Kasumi-1 (cell line): ENCODE measurements around the gene HPCA.
A peak's percentile ranks its signal among the peaks of the same experiment; 100 is the strongest.

Experiments used
- DNase-seq, 2 experiments: peaks; one replicate each; lab custom pipeline; 2025; lab: John Stamatoyannopoulos, UW

Gene HPCA

DNA sequence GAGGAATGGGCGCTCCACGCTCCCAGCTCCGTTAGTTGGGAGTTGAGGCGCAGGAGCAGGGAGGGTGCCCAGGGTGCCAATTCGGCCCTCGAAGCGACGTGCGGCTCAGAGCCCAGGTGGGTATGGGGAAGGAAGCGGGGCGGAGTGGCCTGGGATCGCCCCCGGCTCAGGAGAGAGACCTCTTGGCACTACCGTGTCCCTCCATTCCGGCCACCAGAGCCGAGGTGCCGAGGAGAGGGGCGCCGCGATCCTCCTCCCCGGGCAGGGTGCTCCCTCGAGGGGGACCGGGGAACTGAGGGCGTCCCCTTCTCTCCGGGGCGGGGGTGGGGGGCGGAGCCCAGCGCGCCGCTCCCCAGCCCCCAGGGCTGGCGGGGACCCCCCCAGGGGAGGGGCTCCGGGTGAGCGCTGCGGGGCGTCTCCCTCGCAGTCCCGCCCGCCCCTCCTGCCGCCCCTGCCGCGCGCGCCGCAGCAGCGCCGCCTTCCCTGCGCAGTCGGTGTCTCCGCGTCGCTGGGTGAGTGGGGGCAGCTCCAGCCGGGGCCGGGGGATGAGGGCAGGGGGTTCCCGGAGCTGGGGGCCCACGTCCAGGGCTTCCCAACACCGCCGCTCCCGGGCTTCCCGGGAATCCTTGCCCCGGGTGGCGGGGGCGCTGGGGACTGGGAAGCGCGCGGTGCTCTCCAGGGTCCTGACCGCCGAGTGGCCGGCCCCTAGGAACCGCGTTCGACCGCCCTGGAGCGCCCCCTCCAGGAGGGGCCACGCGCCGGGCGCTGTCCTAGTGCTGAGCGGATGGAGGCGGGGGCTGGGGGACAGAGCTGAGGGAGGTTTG, at the start of gene HPCA:
Gene HPCA, plus strand, starts transcription at position 488 of the 824 bp plus-strand sequence. CDS start 2,408 bp downstream, outside the sequence.
- peak; percentile 54 to 59 for DNase-seq

DNA sequence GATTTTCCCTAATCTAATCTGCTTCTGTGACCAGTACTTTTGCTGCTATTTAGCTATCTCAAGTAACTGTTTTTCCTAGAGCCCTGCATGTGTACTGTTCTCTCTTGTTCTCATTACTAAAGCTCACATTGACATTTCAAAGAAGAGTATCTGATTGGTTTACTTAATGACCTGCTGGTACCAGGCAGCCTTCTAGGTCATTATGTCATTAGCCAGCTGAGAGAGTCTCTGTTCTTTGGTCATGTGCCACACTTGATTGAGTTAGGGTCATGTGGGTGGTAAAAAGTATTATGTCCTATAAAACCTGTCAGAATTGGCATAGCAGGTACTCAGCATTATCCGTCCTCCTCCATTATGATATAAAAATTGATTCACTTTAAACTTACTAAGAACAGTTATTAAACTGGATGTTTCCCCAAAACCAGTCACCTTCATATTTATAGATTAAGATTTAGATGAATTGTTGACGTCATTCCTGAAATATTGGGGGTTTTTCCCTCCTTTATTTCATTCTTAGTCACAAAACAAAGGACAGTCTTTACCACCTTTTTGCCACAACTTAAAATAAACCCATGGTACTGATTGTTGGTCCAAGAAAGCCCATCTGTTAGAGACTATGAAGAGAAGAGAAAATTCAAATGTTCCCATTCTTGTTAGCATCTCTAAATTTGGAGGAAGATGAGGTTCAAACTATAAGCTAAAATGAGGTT, 37.8 kb upstream of the HPCA start:
- DNase-seq: no peak

DNA sequence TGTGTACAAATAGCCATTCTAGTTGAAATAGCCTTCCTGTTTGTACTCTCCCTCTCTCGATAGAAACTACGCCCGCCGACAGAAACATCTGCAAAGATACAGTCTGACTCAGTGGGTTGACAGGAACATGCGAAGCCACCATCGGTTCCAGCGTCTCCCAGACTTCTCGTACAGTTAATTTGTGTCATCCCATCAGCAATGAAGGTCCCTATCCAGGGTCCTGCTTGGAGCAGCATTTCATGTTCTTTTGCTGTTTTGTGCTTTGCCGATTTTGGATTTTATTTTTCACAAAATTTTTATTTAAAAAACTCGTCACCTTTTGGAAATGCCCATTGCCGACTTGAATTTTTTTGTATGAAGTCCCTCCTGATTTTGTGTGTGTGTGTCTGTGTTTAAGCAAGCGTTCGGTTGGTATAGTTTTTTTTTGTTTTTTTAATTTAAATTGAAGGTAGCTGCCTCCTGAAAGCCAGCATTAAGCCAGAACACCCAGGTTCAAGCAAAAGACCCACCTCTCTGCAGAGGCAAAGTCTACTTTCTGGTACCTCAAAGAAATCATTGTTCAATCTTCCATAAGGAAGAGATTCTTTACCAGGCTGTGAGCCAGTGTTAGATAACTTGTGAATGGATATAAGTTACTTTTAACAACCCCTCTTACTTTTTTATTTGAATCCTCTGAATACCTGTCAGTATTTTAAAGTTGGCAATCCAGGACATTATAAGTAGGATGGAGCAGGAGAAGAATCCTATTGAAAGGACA, 30.3 kb upstream of the HPCA start:
- no peak for DNase-seq

DNA sequence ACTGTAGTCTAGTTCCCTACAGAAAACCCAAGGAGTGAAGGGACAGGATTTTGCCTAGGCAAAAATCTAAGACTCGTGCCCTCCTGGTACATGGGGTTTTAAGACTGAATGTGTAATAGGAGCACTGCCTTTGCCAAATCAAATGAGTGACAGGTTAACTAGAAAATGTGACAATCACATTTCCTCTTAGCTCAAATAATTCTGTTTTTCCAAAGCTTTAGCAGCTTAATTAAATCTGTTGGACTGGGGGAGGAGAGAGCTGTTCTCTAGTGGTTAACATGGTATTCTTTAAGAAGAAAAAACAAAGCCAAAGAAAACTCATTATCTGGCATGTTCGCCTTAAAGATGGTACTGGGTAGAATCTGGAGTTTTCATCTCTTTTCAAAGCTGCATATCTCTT, 28.2 kb upstream of the HPCA start:
- DNase-seq: no peak

DNA sequence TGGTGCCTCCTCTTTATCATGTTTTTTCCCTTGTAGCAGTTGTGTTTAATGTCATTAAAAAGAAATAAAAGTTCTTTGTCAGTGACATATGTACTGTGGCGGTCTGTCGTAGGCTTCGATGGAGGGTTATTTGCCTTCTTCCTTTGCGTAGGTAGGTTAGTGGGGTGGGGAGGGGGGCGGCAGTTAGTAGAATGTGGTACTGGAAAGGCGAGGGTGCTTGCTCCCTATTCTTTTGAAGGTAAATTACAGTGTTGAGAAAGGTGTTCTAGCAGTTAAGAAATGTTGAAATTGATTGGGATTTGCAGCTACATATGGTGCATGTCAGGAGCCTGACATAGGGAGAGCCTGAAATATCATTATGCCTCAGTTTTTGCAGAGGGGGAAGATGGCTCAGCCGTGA, 27.5 kb upstream of the HPCA start:
- no peak for DNase-seq

DNA sequence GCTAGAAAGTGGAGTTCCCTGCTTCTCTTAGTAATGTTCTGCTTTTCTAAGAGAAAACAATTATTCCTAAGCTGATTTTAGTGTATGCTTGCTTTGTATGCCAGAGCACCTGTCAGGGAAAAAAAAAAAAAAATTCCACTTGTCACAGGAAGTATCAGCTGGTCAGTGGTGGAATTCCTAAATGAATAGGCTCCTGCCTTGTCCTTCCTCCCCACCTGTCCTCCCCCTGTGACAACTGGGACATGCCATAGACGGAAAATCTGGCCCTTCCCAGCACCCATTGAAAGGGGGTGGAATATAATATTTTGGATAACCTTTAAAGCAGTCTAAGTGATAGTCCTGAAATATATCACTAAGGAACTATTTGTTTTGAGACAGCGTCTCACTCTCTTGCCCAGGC, 26.4 kb upstream of the HPCA start:
- DNase-seq: no peak

DNA sequence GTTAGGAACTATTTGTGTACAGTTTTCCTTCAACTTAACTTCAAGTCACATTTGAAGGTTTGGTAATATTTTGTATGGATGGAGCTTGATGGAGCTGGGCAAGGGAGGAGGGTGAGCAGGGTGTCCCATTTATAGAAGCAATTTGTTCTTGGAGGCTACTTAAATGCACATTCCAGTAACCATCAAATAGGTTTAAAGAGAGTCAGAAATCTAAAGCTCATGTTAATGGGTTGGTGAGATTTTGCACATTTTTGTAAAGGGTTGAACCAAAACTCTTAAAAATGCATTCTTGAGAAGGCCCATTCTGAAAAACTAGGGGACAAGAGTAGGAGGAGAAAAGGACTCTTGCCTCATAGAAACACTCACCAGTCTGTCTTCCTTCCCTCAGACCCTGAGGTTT, 25.7 kb upstream of the HPCA start:
- no peak for DNase-seq

DNA sequence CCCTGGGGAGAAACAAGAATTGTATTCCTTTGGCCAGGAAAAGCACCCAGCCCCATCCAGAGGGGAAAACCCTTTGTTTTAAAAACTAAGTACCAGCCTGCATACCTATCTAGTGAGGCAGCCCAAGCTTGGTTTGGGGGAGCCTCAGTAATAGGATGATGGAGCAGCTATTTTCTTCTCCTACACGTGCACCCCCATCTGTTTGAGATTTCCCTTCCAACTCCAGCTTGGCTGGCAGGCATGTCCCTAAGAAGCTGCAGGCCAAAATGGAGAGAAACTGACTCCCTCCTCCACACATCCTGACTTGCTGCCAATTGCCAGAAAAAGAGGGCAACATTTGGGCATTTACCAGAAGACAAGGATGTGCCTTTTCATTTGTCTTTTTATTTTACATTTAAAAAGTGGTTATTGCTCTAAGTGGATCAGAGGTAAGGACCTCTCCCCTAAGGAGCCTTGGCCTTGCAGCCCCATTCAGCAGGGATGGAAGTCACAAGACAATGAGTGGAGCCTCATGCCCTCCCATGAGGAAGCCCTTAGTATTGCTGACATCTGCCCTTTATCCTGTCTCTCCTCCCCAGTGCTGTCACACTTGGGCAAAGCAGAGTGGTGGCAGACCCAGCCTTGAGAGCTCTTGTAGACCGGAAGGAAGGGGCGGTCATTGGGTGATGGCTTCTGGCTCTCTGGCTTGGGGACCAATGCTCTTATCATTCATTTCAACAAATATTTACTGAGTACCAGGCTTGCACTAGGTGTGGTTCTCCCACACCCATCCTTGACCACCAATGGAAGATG, 24.2 kb upstream of the HPCA start:
- no peak for DNase-seq

DNA sequence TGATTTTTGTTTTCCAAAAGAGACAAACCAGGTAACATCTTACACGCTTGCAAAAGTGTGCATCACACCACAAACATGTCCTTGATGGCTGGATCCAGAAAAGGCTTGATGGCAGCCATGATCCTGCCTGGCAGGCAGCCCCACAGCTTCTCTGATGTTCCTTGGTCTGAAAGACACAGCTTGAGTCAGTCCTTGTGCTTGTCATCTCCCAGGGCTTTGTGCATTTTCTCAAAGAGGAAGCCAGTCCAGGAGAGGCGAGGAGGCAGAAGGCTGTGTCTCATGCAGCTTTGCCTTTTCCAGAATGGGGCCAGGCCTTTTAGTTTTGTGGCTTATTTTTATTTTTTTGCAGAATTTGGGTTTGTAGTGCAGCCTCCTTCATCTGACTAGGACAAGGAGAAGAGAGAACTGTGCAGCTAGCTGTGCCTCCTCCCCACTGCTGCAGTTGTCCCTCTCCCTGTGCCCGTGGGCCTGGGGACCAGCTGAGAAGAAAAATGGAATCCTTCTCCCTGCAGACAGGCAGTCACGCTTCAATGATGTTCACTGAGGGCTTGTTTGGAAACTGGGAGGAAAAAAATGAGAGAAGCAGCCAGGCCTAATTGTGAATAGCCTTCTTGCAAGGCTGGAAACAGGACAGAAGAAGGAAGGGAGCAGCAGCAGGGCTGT, 22.9 kb upstream of the HPCA start:
- DNase-seq: no peak

DNA sequence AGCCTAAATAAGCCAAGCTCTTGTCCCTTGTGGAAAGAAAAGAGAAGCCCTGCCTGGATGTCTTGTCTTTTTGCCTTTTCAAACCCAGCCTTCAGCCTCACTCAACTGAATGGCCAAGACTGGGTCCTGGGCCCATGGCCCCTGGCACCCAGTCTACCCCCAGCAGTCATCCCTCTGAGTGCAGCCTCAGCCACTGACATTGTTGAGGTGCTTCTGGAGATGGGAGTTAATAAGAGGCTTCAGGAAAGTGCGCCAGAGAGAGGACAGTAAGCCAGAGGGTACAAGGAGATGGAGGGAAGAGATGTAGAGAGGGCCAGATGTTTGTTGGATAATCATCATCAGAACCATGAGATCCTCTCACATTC, 22.4 kb upstream of the HPCA start:
- DNase-seq: no peak

DNA sequence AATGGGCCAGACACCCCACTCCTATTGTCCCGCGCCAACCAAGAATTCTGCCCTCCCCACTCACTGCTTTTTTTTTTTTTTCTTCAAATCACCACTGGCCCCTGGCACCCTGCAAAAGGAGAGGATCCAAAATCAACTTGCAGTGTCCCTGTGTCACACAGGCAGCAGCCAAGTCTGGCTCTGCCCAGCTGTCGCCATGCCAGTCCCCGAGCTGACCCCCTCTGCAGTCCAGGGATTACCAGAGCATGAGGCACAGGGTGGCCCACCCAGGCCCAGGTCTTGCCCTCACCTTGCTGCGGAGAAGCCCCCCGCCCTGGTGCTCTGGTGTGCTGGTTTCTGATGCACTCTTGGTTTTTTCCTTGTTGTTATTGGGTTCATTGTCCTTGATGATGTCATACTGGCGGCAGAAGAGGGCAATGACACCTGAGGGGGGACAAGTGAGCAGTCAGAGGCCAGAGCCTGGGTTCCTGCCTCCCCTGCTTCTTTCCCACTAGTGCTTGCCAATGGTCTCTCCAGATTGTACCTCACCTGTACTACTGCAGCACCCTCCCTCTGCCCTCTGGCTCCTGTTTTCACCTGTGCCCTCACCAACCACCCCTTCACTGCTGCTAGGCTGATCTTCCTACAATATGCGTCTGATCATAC, 21.8 kb upstream of the HPCA start:
- DNase-seq: no peak

DNA sequence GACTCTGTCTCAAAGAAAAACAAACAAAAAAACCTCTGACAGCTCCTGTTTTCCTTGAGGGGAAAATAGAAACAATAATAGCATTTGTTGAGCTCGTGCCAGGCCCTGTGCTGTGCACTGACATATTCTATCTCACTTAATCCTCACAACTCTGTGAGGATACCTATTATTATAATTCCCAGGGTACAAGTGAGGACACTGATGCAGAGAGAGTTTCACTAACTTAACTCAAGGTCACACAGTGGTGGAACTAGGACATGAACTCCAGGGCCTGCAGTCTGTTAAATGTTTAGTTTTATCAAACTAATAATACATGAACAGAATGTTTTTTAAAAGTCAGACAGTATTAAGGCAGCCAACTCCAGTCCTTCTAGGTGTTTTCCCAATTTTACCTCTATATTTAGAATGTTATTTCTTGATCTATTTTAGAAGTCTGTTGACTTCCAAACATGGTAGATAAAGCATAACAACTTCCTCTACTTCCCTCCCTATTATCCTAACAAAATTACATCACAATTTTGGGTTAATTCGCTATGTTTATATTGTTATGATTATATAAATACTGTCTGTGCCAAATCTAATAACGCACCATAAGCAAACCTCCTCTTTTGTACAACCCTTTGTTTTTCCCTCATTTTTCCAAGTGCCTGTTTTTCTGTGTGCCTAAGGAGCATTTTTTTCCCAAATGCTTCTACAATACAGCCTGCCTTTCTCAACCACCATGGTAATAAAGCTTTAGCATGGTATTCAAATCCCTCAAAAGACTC, 20.5 kb upstream of the HPCA start:
- no peak for DNase-seq

DNA sequence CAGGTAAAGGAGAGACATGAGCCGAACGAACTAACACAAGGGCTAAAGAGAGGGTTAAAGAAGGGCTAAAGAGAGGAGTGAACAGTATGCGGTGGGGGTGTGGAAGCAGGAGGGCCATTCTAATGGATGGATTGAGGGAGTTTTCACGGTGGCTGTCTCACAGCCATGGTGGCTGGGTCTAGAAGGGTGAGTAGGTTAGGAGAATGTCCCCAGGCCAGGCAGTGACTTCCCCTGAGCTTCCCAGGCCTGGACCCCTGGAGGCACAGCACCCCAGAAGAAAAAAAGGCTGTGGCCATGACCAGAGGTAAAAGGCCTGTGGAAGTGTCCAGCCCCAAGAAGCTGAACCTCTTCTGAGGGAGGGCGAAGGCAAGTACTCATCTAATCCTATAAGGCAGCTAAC, 19.1 kb upstream of the HPCA start:
- no peak for DNase-seq

DNA sequence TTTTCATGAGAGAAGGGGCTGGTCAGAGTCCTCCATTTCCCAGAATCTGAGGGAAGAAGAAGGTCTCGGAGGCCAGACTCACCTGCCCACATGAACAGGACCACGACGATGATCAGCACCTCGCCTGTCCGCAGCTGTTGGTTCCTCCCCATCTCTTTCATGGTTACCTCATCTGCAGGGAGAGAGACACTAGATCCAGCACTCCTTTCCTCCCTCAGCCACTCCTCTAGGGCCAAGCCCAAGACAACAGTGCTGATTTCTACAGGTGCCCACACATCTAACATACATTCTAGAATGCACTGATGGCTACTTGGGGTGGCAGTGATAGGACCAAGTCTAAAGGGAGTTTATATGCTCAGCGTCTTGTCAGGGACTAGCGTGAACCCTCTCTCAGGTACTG, 18.6 kb upstream of the HPCA start:
- DNase-seq: no peak

DNA sequence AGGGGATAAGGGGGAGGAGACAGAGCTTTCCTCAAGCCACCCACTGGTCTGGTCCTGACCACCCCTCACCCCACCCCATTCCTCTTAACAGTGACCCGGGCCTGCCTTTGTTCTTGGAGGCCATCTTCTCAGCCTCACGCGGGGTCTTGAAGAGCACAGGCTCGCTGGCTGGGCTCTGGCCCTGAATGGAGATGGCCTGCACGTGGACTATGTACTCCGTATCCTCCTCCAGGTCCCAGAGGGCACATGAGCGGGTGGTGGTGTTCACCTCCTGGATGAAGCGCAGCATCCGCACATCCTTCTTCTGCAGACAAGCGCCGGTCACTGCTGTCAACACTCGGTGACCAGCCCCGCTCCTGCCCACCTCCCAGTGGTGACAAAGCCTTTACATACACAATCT, 18.2 kb upstream of the HPCA start:
- DNase-seq: no peak

DNA sequence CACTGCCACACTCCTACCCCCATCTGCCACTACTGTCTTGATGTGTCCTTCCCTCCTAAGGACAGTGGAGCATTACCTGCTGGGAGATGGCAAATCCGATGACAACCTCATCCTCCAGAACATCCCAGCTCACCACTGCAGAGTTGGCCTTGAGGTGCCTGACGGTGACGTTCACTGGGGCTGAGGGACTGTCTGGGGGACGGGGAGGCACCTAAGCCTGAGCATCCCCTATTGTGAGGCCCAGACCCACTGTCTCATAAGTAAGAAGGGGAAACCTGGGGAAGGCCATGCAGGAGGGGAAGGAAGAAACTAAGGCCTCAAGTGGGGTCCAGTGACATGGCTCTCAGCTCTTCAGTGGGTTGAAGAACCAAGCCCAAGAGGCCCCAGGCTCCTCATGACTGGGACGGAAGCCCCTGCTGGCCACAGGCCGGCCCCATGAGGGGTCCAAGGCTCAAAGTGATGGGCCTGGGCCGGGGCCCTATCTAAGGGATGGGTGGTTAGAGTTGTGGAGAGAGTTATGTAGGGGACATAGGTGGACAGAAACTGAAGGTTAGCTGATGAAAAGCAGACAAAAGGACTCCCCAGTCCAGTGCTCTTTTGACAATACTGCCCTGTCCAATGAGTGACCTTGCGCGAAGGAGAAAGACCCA, 17.4 kb upstream of the HPCA start:
- no peak for DNase-seq

DNA sequence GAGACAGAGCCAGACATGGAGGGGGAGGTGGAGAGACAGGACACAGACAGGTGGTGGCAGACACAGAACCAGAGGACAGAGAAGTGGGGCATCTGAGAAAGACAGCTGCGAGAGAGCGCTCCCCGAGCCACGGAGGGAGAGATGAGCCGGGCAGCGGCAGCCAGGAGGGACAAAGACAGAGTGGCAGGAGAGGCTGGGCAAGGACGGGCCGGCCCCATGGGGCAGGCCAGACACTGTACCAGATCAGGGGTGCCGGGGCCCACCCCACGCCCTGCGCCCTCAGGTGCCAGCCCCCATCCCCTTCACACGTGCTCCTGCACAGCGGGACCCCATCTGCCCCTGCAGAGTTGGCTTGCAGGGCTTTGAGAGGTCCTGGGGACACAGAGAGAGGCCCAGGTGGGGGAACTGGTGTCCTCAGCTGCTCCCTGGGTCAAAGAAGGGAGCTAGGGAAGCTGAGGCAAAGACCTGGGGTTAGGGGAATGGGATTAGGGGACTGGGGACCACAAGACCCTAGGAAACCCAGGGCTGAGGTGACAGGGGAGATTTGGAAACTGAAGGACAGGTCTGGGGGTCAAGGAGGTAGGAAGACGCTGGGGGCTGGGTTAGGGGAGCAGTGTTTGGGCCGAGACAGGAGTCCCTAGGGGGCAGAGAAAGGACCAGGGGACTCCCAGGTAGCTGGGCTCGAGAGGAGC, 16.2 kb upstream of the HPCA start:
- no peak for DNase-seq

DNA sequence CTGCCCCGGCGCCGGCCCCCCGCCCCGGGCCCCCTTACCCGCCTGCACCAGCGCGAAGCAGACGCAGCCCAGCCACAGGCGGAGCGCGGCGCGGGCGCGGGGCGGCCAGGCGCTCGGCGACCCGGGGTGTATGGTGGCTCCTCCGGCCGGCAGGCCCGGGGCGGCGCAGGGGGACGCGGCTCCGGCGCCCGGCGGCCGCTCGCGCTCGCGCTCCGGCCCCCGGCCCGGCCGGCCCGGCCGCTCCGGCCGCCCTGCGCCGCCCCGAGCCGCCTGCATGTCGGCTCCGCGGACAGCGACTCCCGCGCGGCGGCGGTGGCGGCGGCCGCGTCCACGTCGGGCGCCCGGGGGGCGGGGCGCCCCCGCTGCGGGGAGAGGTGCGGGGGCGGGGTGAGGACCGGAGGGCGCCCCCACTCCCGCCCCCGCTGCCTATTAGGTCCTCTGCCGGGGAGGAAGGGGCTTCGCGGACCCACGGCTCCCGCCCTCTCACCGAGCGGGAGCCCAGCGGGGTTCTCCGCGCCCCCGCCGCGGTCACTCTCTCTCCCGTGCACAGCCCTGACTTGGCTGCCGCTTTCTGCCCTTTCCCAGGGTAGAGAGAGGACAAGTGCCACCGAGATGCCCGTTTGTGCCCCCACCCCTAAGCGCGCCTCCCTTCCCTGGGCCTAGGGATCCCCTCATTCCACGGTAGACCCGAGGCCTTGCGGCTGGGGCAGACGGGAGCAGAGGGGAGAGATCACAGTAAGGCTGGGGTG, 15.5 kb upstream of the HPCA start, which contains the start of gene FNDC5:
Gene FNDC5, minus strand, starts transcription at position 298 of the 749 bp plus-strand sequence.
- DNase-seq: no peak
